C4-2B (cell line): ENCODE measurements around the gene TK2.

ENCODE experiments used
- H3K27ac ChIP-seq: fragments of 450-650 bp; 2 replicates; pipeline ENCODE4 v1.5.1; 2017
- CTCF ChIP-seq: fragments of 450-650 bp; conservative IDR thresholded peaks from 2 replicates; pipeline ENCODE4 v1.5.1; 2017; ENCODE audit warnings: mild to moderate bottlenecking
- ZFX ChIP-seq: fragments of 450-650 bp; IDR thresholded peaks from 2 replicates; pipeline ENCODE4 v1.6.1; 2017

Gene TK2

GRCh38 chr16:66486199-66486772 lies 63.6 kb downstream of the TK2 start:
- TF ChIP-seq ZFX = no peak
- TF ChIP-seq CTCF = no peak
- H3K27ac ChIP-seq = peak overlapping the region; percentile 2; the same call in 1 of the 2 replicates

DNA sequence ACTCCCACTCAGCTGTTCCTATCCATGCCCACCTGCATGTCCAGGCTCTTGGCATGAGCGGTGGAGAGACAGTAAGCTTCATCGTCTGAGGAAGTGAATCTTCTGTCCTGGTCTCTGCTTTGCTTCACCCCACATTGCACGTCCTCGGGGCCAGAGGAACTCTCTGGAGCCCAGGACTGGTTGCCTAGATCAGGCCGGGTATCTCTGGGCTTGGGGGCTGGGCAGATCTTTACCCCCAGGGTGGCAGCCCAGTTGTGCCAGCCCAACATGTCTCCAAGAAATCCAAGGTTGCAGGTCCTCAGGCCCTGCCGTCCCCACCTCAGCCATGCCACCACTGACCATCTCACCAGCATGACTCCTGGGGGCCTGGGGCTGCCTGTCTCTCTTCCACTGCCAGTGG lies 64.5 kb downstream of the TK2 start:
- H3K27ac ChIP-seq = no peak overlapping the region
- TF ChIP-seq CTCF (no peak), ZFX (no peak)

DNA sequence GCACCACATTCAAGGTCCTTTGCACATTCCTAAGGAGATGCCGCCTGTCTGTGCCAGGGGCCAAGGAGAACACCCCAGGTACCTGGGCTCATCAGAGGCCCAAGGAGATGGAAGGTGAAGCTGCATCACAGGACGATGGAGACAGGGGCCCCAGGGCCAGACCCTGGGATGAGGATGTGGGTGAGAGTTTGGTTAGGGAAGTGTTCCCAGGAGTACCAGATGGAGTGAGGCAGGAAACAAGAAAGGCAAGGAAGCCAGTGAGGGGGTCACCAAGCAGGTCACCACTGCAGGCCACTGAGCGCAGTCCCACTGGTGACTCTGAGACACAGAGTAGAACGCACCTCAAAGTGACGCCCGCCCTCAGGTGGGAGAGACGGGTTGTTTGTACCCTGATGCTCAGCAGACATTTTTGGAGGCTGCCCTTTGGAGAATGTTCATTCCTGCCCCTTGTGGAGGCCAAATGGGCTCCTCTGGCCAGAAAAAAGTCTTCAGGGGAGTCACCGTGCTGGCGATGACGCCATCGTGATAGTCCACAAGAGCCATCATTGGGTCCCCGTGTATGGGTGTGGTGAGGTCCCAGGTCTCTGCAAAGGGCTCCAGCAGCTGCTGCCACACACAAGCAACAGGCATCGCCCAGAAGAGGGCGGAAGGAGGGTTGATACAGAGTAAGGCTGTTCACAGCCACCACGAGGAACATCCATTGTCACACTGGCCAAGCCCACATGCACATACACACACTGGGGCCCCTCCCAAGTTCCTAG lies 65.3 kb downstream of the TK2 start:
- TF ChIP-seq ZFX (no peak), CTCF (no peak)
- no peak overlapping the region for H3K27ac ChIP-seq

GRCh38 chr16:66483689-66484452 lies 66.1 kb downstream of the TK2 start:
- H3K27ac ChIP-seq = no peak overlapping the region
- no peak for TF ChIP-seq ZFX
- TF ChIP-seq CTCF = peak; percentile 96

DNA sequence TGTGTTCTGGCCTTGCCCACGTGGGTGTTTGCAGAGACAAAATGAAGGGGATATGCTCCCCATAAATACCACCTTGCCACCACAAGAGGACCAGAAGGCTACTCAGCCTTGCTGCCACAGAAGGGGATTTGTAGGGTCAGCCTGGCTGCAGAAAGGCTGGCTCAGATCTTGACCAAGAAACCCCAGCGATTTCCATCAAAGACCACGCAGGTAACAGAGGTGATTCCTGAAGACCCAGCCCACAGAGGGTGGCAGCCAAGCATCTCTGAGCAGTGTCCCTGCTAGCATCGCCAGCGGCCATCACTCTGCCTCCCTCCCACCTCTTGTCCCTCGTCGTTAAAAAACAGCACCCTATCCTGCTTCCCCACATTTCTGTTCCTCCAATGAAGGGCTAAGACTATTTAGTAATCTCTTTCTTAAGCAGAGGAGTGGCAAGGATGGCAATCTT lies 68.0 kb downstream of the TK2 start:
- no peak for TF ChIP-seq ZFX
- no peak for TF ChIP-seq CTCF
- no peak overlapping the region for H3K27ac ChIP-seq

GRCh38 chr16:66481081-66481942 lies 68.6 kb downstream of the TK2 start:
- TF ChIP-seq CTCF (no peak), ZFX (no peak)
- H3K27ac ChIP-seq = no peak overlapping the region
